SK-N-MC (cell line): ENCODE results near the gene TAS2R50.

Experiments
- EZH2 ChIP-seq: fragments of 200-600 bp; sonication (generic); IDR thresholded peaks from one replicate; pipeline ENCODE4 v1.6.1; 2017; ENCODE audit warnings: antibody characterized with exemption
- FOXP2 ChIP-seq: optimal IDR thresholded peaks from 2 replicates; pipeline ENCODE3; 2011; ENCODE audit warnings: mild to moderate bottlenecking, moderate library complexity; ENCODE audit not compliant: insufficient read depth; ENCODE audit errors: extremely low read length, control extremely low read depth
- POLR2AphosphoS5 ChIP-seq: IDR thresholded peaks from 2 replicates; pipeline ENCODE4 v1.6.1; 2012; ENCODE audit warnings: mild to moderate bottlenecking, low read depth, low read length, borderline replicate concordance

DNA sequence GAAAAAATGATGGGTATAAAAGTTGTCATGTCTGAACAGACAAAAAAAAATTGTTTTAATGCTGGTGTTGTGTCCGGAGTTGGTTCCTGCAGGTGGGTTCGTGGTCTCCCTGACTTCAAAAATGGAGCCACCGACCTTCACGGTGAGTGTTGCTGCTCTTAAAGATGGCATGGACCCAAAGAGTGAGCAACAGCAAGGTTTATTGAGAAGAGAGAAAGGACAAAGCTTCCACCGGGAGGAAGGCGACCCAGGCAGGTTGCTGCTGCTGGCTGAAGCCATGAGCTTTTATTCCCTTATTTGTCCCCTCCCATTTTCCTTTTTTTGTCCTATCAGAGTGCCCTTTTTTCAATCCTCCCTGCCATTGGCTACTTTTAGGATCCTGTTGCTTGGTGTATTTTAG is 44.6 kb upstream of the TAS2R50 start, which contains the start of gene TAS2R31:
- TF ChIP-seq EZH2: no peak
- no peak for TF ChIP-seq POLR2AphosphoS5
- no peak for TF ChIP-seq FOXP2
